Measurements from ENCODE around the gene OR2F1.

OR2F1 gene

DNA sequence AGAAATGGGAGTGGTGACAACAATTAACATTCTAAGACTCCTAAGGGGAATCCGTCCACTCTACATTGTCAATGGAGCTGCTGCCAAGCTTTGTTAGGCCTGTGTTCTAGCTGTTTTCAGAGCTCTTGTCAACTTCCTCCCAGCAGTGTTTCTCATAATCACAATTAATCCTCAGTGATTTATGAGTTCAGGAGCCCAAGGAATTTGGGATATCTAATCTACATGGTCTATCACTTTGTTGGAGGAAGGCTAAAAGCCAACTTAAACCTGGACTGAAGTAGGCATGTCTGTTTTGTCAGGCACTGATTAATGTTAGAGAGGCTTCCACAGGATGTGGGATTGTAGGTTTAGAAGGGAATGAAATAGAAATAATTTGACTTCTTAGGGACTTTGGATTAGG is 29.8 kb upstream of the OR2F1 start:
- no peaks in the 10 kb centered on the region for H3K27me3 ChIP-seq (ENCODE audit: control insufficient read depth, insufficient read depth, low read length)
- no peaks in the 10 kb centered on the region for H3K9me3 ChIP-seq (ENCODE audit: control insufficient read depth, low read length)
- peak overlapping the region; percentile 18 for H2AFZ ChIP-seq

GRCh38 chr7:143929224-143929920 is 25.3 kb upstream of the OR2F1 start:
- Histone ChIP-seq H3K27me3 (ENCODE audit: control insufficient read depth, insufficient read depth, low read length) (no peaks in the 10 kb centered on the region), H3K4me1 (no peaks in the 10 kb centered on the region), H3K27ac (no peak overlapping the region), H3K79me2 (no peaks in the 10 kb centered on the region), H2AFZ (no peak overlapping the region), H3K4me3 (ENCODE audit: low read depth, low read length) (no peak overlapping the region), H3K36me3 (ENCODE audit: control insufficient read depth, insufficient read depth, low read length) (no peaks in the 10 kb centered on the region), H3K9me3 (ENCODE audit: control insufficient read depth, low read length) (no peaks in the 10 kb centered on the region), H3K9ac (no peak overlapping the region), H3K4me2 (ENCODE audit: low read length) (no peak overlapping the region)
- TF ChIP-seq CTCF (IDR thresholded peaks at IDR 0.05) = no peak

More for the DNA sequence above, 29.8 kb upstream of the OR2F1 start:
- Histone ChIP-seq H3K9ac (no peak overlapping the region), H3K4me2 (ENCODE audit: low read length) (no peak overlapping the region), H3K4me3 (ENCODE audit: low read depth, low read length) (no peak overlapping the region), H3K36me3 (ENCODE audit: control insufficient read depth, insufficient read depth, low read length) (no peaks in the 10 kb centered on the region), H3K4me1 (no peaks in the 10 kb centered on the region), H3K27ac (no peak overlapping the region), H3K79me2 (no peaks in the 10 kb centered on the region)
- no peak for TF ChIP-seq CTCF (IDR thresholded peaks at IDR 0.05)

DNA sequence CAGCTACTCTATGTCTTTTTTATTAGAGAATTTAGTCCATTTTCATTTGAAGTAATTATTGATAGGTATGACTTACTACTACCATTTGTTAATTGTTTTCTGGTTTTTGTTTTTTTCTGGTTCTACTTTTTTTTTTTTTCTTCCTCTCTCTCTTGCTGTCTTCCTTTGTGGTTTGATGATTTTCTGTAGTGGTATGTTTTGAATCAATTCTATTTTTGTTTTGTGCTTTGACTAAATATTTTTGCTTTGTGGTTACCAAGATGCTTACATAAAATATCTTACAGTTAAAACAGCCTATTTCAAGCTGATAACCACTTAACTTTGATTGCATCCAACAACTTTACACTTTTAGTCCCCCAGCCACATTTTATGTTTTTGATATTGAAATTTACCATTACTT is 22.9 kb upstream of the OR2F1 start:
- Histone ChIP-seq H3K27ac (no peak overlapping the region), H3K9me3 (ENCODE audit: control insufficient read depth, low read length) (no peaks in the 10 kb centered on the region), H2AFZ (no peak overlapping the region), H3K27me3 (ENCODE audit: control insufficient read depth, insufficient read depth, low read length) (no peaks in the 10 kb centered on the region), H3K4me3 (ENCODE audit: low read depth, low read length) (no peak overlapping the region), H3K79me2 (no peaks in the 10 kb centered on the region), H3K36me3 (ENCODE audit: control insufficient read depth, insufficient read depth, low read length) (no peaks in the 10 kb centered on the region), H3K4me1 (no peaks in the 10 kb centered on the region), H3K4me2 (ENCODE audit: low read length) (no peak overlapping the region), H3K9ac (no peak overlapping the region)
- TF ChIP-seq CTCF (IDR thresholded peaks at IDR 0.05) = no peak

DNA sequence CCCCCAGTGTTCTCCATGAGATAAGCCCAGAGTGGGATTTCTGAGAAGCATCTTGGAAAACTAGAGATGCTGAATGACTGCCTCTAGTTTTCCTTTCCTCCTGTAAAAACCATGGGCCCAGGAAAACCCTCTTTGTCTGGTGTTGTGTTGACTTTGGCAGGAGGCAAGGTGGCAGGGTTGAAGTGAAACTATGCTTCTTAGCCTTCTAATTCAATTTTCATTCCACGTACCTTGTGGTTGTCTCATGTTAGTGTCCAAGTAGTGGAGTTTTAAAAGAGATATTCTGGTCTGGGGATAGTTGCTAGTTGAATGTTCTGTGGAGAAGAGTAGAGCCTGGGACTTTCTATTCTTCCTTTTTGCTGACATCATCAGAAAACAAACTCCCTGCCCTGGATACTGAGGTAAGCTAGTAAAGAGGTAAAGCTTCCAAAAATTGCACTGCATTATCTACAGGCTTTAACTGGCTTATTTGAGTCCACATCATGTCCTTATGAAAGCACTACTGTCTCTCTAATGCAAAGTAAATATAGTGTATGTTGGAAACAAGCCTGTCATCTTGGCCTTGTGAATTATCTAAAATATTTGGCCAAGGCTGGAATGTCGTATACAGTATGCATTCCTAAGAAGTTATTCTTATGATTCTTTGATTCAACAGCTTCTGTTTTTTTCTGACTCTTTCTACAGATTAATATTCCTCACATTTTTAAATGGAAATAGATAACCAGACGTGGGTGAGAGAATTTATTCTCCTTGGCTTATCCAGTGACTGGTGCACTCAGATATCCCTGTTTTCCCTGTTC is 19.9 kb upstream of the OR2F1 start, which contains the start of gene OR2F2:
Gene OR2F2 (plus strand): TSS at position 708 of the 800 bp plus-strand sequence. CDS start 0 bp downstream, at position 708.
- Histone ChIP-seq H3K27ac (no peak within 1 kb of the TSS), H3K4me1 (no peaks in the 10 kb centered on the region), H3K27me3 (ENCODE audit: control insufficient read depth, insufficient read depth, low read length) (no peaks in the 10 kb centered on the region), H3K4me2 (ENCODE audit: low read length) (no peak within 1 kb of the TSS), H2AFZ (no peak within 1 kb of the TSS), H3K79me2 (no peaks in the 10 kb centered on the region), H3K9ac (no peak within 1 kb of the TSS), H3K36me3 (ENCODE audit: control insufficient read depth, insufficient read depth, low read length) (no peaks in the 10 kb centered on the region), H3K4me3 (ENCODE audit: low read depth, low read length) (no peak within 1 kb of the TSS), H3K9me3 (ENCODE audit: control insufficient read depth, low read length) (no peaks in the 10 kb centered on the region)
- TF ChIP-seq CTCF (IDR thresholded peaks at IDR 0.05) = no peak

All from parathyroid adenoma (tissue), 2 donors.